NT2/D1 (cell line): ENCODE results near the gene GAK.

ENCODE experiments used
- SUZ12 ChIP-seq: IDR thresholded peaks from 2 replicates; pipeline ENCODE4 v1.6.1; 2011; ENCODE audit not compliant: insufficient read length, insufficient read depth; ENCODE audit errors: extremely low read depth
- YY1 ChIP-seq: IDR thresholded peaks from 2 replicates; pipeline ENCODE4 v1.6.1; 2011; ENCODE audit not compliant: insufficient read length, insufficient read depth
- ZNF274 ChIP-seq: IDR thresholded peaks from 2 replicates; pipeline ENCODE4 v1.6.1; 2011; ENCODE audit warnings: mild to moderate bottlenecking, low read depth, low read length

GRCh38 chr4:867526-868250 lies 64.4 kb downstream of the GAK start:
- TF ChIP-seq ZNF274 = no peak
- no peak for TF ChIP-seq SUZ12
- TF ChIP-seq YY1 = no peak
